HG03045 (cell line): ENCODE results near the gene RND2.

Experiments
- ATAC-seq: cut with Tn5 transposase; IDR thresholded peaks from one replicate; pipeline ENCODE4 v1.9.1; 2021; ENCODE audit warnings: mild to moderate bottlenecking, moderate library complexity; ENCODE audit not compliant: unreplicated experiment

The RND2 gene

DNA sequence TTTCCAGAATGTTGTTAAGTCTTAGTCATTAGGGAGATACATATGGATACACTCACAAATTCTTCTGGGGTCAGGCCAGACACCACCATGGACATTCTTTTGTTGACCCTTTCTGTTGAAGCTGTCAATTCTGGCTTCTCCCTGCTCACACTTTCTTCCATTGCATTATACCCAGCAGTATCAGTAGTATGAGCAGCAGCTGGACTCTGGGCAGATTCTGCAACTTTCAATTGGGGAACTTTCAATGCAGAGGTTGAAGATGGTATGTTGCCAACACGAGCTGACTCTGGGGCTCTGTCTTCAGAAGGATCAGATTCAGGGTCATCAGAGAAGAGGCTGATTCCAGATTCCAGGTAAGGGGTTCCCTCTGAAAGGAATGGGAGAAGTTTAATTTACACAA, 45.8 kb downstream of the RND2 start:
- no peak for ATAC-seq

DNA sequence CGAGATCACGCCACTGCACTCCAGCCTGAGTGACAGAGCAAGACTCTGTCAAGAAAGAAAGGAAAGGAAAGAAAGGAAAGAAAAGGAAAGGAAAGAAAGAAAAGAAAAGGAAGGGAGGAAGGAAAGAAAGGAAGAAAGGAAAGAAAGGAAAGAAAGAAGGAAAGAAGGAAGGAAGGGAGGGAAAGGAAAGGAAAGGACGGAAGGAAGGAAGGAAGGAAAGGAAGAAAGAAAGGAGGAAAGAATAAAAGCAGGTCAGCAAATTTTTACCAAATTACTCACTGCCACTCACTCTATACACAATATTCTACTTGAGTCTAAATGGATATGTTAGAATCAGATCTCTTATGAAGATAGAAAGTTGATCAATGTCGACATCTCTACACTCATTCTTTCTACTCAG, 49.8 kb downstream of the RND2 start:
- no peak for ATAC-seq

DNA sequence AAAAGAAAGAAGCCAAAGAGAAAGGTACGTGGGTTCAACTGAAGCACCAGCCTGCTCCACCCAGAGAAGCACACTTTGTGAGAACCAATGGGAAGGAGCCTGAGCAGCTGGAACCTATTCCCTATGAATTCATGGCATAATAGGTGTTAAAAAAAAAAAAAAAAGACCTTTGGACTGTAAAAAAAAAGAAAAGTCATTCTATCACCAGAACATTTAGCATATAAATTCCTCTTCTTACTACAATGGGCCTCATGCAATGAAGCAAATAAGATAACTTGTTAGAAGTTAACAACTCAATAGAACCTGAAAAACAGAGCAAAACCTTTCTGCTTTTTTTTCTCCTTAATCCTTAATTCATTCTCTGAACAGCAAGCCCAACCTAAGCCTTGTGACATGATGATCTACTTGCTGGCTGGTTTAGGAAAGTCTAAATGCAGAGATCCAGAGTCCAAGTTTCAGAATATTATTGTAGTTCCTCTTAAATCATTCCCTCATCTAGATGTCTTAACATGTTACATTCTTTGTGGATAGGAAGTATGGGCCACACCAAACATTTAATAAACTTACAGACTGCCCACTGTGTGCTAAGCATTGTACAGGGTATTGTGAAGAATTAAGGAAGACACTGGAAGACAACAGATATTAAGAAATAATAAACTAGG, 54.7 kb downstream of the RND2 start:
- no peak for ATAC-seq
